ENCODE results near the gene UCK1.

GRCh38 chr9:131557855-131558548, 26.9 kb upstream of the UCK1 start:
- TF ChIP-seq, protein P1, sequence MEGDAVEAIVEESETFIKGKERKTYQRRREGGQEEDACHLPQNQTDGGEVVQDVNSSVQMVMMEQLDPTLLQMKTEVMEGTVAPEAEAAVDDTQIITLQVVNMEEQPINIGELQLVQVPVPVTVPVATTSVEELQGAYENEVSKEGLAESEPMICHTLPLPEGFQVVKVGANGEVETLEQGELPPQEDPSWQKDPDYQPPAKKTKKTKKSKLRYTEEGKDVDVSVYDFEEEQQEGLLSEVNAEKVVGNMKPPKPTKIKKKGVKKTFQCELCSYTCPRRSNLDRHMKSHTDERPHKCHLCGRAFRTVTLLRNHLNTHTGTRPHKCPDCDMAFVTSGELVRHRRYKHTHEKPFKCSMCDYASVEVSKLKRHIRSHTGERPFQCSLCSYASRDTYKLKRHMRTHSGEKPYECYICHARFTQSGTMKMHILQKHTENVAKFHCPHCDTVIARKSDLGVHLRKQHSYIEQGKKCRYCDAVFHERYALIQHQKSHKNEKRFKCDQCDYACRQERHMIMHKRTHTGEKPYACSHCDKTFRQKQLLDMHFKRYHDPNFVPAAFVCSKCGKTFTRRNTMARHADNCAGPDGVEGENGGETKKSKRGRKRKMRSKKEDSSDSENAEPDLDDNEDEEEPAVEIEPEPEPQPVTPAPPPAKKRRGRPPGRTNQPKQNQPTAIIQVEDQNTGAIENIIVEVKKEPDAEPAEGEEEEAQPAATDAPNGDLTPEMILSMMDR (conservative IDR thresholded peaks at IDR 0.05): no peak
- no peak for TF ChIP-seq EZH2 (IDR thresholded peaks at IDR 0.05; ENCODE audit: low read depth)
